Stimulated activated CD4-positive, alpha-beta T cell treated with anti-CD3 and anti-CD28 coated beads, TNF-alpha, amount 100 ng/mL, for 4 hours (primary cell): ENCODE measurements around the gene DNAH8.

ENCODE experiments used
- DNase-seq, 3 experiments: peaks; one replicate each; pipeline ENCODE4 v3.0.0-alpha.2; 2020; ENCODE audit warnings: low read depth in 3 of 3

Gene DNAH8

GRCh38 chr6:38739532-38739931 lies 24.4 kb downstream of the DNAH8 start:
- DNase-seq, result no peak

GRCh38 chr6:38749473-38749872 lies 34.4 kb downstream of the DNAH8 start:
- no peak for DNase-seq

- DNase-seq, result no peak
Observed at GRCh38 chr6:38750968-38751615, 36.0 kb downstream of the DNAH8 start.

GRCh38 chr6:38753707-38754106 lies 38.6 kb downstream of the DNAH8 start:
- no peak for DNase-seq

GRCh38 chr6:38755207-38755606 lies 40.1 kb downstream of the DNAH8 start:
- no peak for DNase-seq

- DNase-seq, result no peak
Observed at GRCh38 chr6:38755874-38756273, 40.8 kb downstream of the DNAH8 start.

GRCh38 chr6:38760097-38760496 lies 45.0 kb downstream of the DNAH8 start:
- no peak for DNase-seq

- no peak for DNase-seq
Observed at GRCh38 chr6:38762848-38763247, 47.7 kb downstream of the DNAH8 start.

- DNase-seq, result no peak
Observed at GRCh38 chr6:38767560-38767959, 52.4 kb downstream of the DNAH8 start.

- DNase-seq, result no peak
Observed at GRCh38 chr6:38773338-38773737, 58.2 kb downstream of the DNAH8 start.

GRCh38 chr6:38774929-38775707 lies 60.0 kb downstream of the DNAH8 start:
- no peak for DNase-seq

GRCh38 chr6:38775870-38776269 lies 60.8 kb downstream of the DNAH8 start:
- no peak for DNase-seq

GRCh38 chr6:38776515-38776914 lies 61.4 kb downstream of the DNAH8 start:
- DNase-seq, result no peak

- no peak for DNase-seq
Observed at GRCh38 chr6:38779310-38780062, 64.4 kb downstream of the DNAH8 start.

- DNase-seq, result no peak
Observed at GRCh38 chr6:38782616-38783015, 67.5 kb downstream of the DNAH8 start.

- DNase-seq, result no peak
Observed at GRCh38 chr6:38783443-38784228, 68.5 kb downstream of the DNAH8 start.

- DNase-seq, result no peak
Observed at GRCh38 chr6:38784506-38785235, 69.6 kb downstream of the DNAH8 start.

- no peak for DNase-seq
Observed at GRCh38 chr6:38786486-38786885, 71.4 kb downstream of the DNAH8 start.

- no peak for DNase-seq
Observed at GRCh38 chr6:38789256-38789655, 74.1 kb downstream of the DNAH8 start.

GRCh38 chr6:38792356-38792755 lies 77.2 kb downstream of the DNAH8 start:
- DNase-seq, result no peak

- no peak for DNase-seq
Observed at GRCh38 chr6:38794682-38795081, 79.6 kb downstream of the DNAH8 start.
